Activated CD4-positive, alpha-beta T cell treated with anti-CD3 and anti-CD28 coated beads for 4 hours (primary cell): ENCODE data around the gene CETP.
"Not testable (repeated sequence)": the region's sequence is repeated elsewhere in the genome, so short reads cannot be mapped to it uniquely, and the experiment has no call there.

Experiments
- DNase-seq, 2 donors: peaks; one replicate each; pipeline ENCODE4 v3.0.0-alpha.2; 2020

Gene CETP

GRCh38 chr16:56961851-56962281 lies at the start of gene CETP:
TSS of gene CETP (plus strand) at chr16:56961950. CDS start at chr16:56961980, 30 bp downstream.
- no peak for DNase-seq

- DNase-seq: no peak
These were observed 48.7 kb upstream of the CETP start for GRCh38 chr16:56912746-56913708.

- DNase-seq: no peak
These were observed 46.9 kb upstream of the CETP start for GRCh38 chr16:56914896-56915295.

- DNase-seq: no peak
These were observed 46.2 kb upstream of the CETP start for GRCh38 chr16:56915336-56916119.

GRCh38 chr16:56916571-56917403 lies 45.0 kb upstream of the CETP start:
- DNase-seq: peak; percentile 9 to 16

GRCh38 chr16:56918467-56919012 lies 43.2 kb upstream of the CETP start:
- DNase-seq: no peak

- no peak for DNase-seq
These were observed 42.5 kb upstream of the CETP start for GRCh38 chr16:56919099-56919800.

- no peak for DNase-seq
These were observed 40.2 kb upstream of the CETP start for GRCh38 chr16:56921571-56921970.

- no peak for DNase-seq
These were observed 38.2 kb upstream of the CETP start for GRCh38 chr16:56923481-56924091.

- no peak for DNase-seq
These were observed 34.3 kb upstream of the CETP start for GRCh38 chr16:56927471-56927870.

- no peak for DNase-seq
These were observed 32.1 kb upstream of the CETP start for GRCh38 chr16:56929639-56930038.

- DNase-seq: no peak
These were observed 31.1 kb upstream of the CETP start for GRCh38 chr16:56930486-56931270.

GRCh38 chr16:56931271-56931891 lies 30.4 kb upstream of the CETP start:
- DNase-seq: no peak

GRCh38 chr16:56931892-56932720 lies 29.6 kb upstream of the CETP start, which contains the start of gene HERPUD1:
TSS of gene HERPUD1 (plus strand) at chr16:56932142. CDS start at chr16:56932245, 103 bp downstream.
- DNase-seq: peak; percentile 98 to 99

- peak; percentile 11 to 36 for DNase-seq
These were observed 28.8 kb upstream of the CETP start for GRCh38 chr16:56932721-56933619.

GRCh38 chr16:56933828-56934598 lies 27.7 kb upstream of the CETP start:
- no peak for DNase-seq

GRCh38 chr16:56934599-56935145 lies 27.1 kb upstream of the CETP start:
- not testable (repeated sequence) for DNase-seq
